ENCODE data around the gene HIVEP1. TPM values are rescaled to one million over a fixed set of nuclear protein-coding genes. Genes with fewer than 3 reads are reported as not detected.
A peak's percentile ranks its signal among the peaks of the same experiment; 100 is the strongest.

Gene HIVEP1
- total and polyA plus RNA-seq, 5 donors: 5.1 to 16.9 (median 14.4) TPM

GRCh38 chr6:12033770-12034169, 21.7 kb downstream of the HIVEP1 start:
- intact Hi-C loops (cut with DNase I): no loop called here
- Histone ChIP-seq H3K9me3 (ENCODE audit: control insufficient read depth, low read length) (no peaks in the 10 kb centered on the region), H3K4me3 (ENCODE audit: low read length) (no peak overlapping the region), H3K27ac (ENCODE audit: low read length) (no peak overlapping the region), H3K27me3 (ENCODE audit: control insufficient read depth, insufficient read depth) (no peaks in the 10 kb centered on the region), H3K4me1 (ENCODE audit: control insufficient read depth, insufficient read depth, low read length) (peaks cover 5% of the 10 kb centered on the region)
- ATAC-seq (peak in 1 of 2 donors; percentile 43), DNase-seq (no peak)
- 34% methylated on average over 4 of the region's 4 CpGs for WGBS

- intact Hi-C loops (cut with DNase I): no loop called here
- ATAC-seq: no peak
- Histone ChIP-seq H3K4me3 (ENCODE audit: low read length) (no peak overlapping the region), H3K27ac (ENCODE audit: low read length) (no peak overlapping the region), H3K4me1 (ENCODE audit: control insufficient read depth, insufficient read depth, low read length) (peaks cover 5% of the 10 kb centered on the region), H3K27me3 (ENCODE audit: control insufficient read depth, insufficient read depth) (no peaks in the 10 kb centered on the region), H3K9me3 (ENCODE audit: control insufficient read depth, low read length) (no peaks in the 10 kb centered on the region)
- 54% methylated on average over 3 of the region's 3 CpGs for WGBS
- no peak for DNase-seq
Observed at GRCh38 chr6:12034349-12034748, 22.2 kb downstream of the HIVEP1 start.

GRCh38 chr6:12034837-12035236, 22.7 kb downstream of the HIVEP1 start:
- DNase-seq (no peak), ATAC-seq (no peak)
- WGBS: 67% methylated on average over 5 of the region's 5 CpGs

GRCh38 chr6:12036766-12037165, 24.7 kb downstream of the HIVEP1 start:
- intact Hi-C loops (cut with DNase I): no loop called here
- H3K4me3 ChIP-seq (ENCODE audit: low read length): no peak overlapping the region
- H3K27me3 ChIP-seq (ENCODE audit: control insufficient read depth, insufficient read depth): no peaks in the 10 kb centered on the region
- no peaks in the 10 kb centered on the region for H3K9me3 ChIP-seq (ENCODE audit: control insufficient read depth, low read length)
- H3K4me1 ChIP-seq (ENCODE audit: control insufficient read depth, insufficient read depth, low read length): peaks cover 5% of the 10 kb centered on the region
- no peak for ATAC-seq
- no peak overlapping the region for H3K27ac ChIP-seq (ENCODE audit: low read length)
- 90% methylated on average over 8 of the region's 8 CpGs for WGBS
- no peak for DNase-seq

More at GRCh38 chr6:12034837-12035236, 22.7 kb downstream of the HIVEP1 start:
- H3K9me3 ChIP-seq (ENCODE audit: control insufficient read depth, low read length): no peaks in the 10 kb centered on the region
- intact Hi-C loops (cut with DNase I): no loop called here
- no peaks in the 10 kb centered on the region for H3K27me3 ChIP-seq (ENCODE audit: control insufficient read depth, insufficient read depth)
- H3K4me1 ChIP-seq (ENCODE audit: control insufficient read depth, insufficient read depth, low read length): peaks cover 5% of the 10 kb centered on the region
- H3K27ac ChIP-seq (ENCODE audit: low read length): no peak overlapping the region
- H3K4me3 ChIP-seq (ENCODE audit: low read length): no peak overlapping the region

- H3K27me3 ChIP-seq (ENCODE audit: control insufficient read depth, insufficient read depth): no peaks in the 10 kb centered on the region
- WGBS: 69% methylated on average over 6 of the region's 6 CpGs
- H3K4me3 ChIP-seq (ENCODE audit: low read length): no peak overlapping the region
- intact Hi-C loops (cut with DNase I): no loop called here
- DNase-seq: no peak
- no peak overlapping the region for H3K27ac ChIP-seq (ENCODE audit: low read length)
- ATAC-seq: no peak
- peaks cover 5% of the 10 kb centered on the region for H3K4me1 ChIP-seq (ENCODE audit: control insufficient read depth, insufficient read depth, low read length)
- no peaks in the 10 kb centered on the region for H3K9me3 ChIP-seq (ENCODE audit: control insufficient read depth, low read length)
Observed at GRCh38 chr6:12037798-12038197, 25.7 kb downstream of the HIVEP1 start.

- DNase-seq: no peak
- ATAC-seq: no peak
- no peak overlapping the region for H3K4me3 ChIP-seq (ENCODE audit: low read length)
- no peaks in the 10 kb centered on the region for H3K9me3 ChIP-seq (ENCODE audit: control insufficient read depth, low read length)
- peaks cover 3% of the 10 kb centered on the region for H3K4me1 ChIP-seq (ENCODE audit: control insufficient read depth, insufficient read depth, low read length)
- intact Hi-C loops (cut with DNase I): no loop called here
- no peaks in the 10 kb centered on the region for H3K27me3 ChIP-seq (ENCODE audit: control insufficient read depth, insufficient read depth)
- H3K27ac ChIP-seq (ENCODE audit: low read length): no peak overlapping the region
- WGBS: 83% methylated on average over 12 of the region's 12 CpGs
Observed at GRCh38 chr6:12039540-12040459, 27.7 kb downstream of the HIVEP1 start.

- no peak for ATAC-seq
- Histone ChIP-seq H3K4me1 (ENCODE audit: control insufficient read depth, insufficient read depth, low read length) (peaks cover 8% of the 10 kb centered on the region), H3K9me3 (ENCODE audit: control insufficient read depth, low read length) (no peaks in the 10 kb centered on the region), H3K27ac (ENCODE audit: low read length) (no peak overlapping the region), H3K4me3 (ENCODE audit: low read length) (no peak overlapping the region), H3K27me3 (ENCODE audit: control insufficient read depth, insufficient read depth) (no peaks in the 10 kb centered on the region)
- 87% methylated on average over 9 of the region's 9 CpGs for WGBS
- DNase-seq: no peak
- intact Hi-C loops (cut with DNase I): no loop called here
Observed at GRCh38 chr6:12047304-12047703, 35.2 kb downstream of the HIVEP1 start.

GRCh38 chr6:12047792-12048432, 35.8 kb downstream of the HIVEP1 start:
- Histone ChIP-seq H3K4me1 (ENCODE audit: control insufficient read depth, insufficient read depth, low read length) (peaks cover 8% of the 10 kb centered on the region), H3K4me3 (ENCODE audit: low read length) (no peak overlapping the region), H3K27ac (ENCODE audit: low read length) (no peak overlapping the region), H3K9me3 (ENCODE audit: control insufficient read depth, low read length) (no peaks in the 10 kb centered on the region), H3K27me3 (ENCODE audit: control insufficient read depth, insufficient read depth) (no peaks in the 10 kb centered on the region)
- ATAC-seq (no peak), DNase-seq (no peak)
- 87% methylated on average over 10 of the region's 10 CpGs for WGBS
- intact Hi-C loops (cut with DNase I): no loop called here

- Histone ChIP-seq H3K4me1 (ENCODE audit: control insufficient read depth, insufficient read depth, low read length) (peaks cover 8% of the 10 kb centered on the region), H3K9me3 (ENCODE audit: control insufficient read depth, low read length) (no peaks in the 10 kb centered on the region), H3K27me3 (ENCODE audit: control insufficient read depth, insufficient read depth) (no peaks in the 10 kb centered on the region), H3K4me3 (ENCODE audit: low read length) (no peak overlapping the region), H3K27ac (ENCODE audit: low read length) (no peak overlapping the region)
- ATAC-seq (no peak), DNase-seq (no peak)
- intact Hi-C loops (cut with DNase I): no loop called here
- WGBS: 75% methylated on average over 2 of the region's 2 CpGs
Observed at GRCh38 chr6:12048609-12049008, 36.5 kb downstream of the HIVEP1 start.

- Histone ChIP-seq H3K9me3 (ENCODE audit: control insufficient read depth, low read length) (no peaks in the 10 kb centered on the region), H3K4me1 (ENCODE audit: control insufficient read depth, insufficient read depth, low read length) (peaks cover 8% of the 10 kb centered on the region), H3K27ac (ENCODE audit: low read length) (peak overlapping the region; percentile 31), H3K4me3 (ENCODE audit: low read length) (no peak overlapping the region), H3K27me3 (ENCODE audit: control insufficient read depth, insufficient read depth) (no peaks in the 10 kb centered on the region)
- intact Hi-C loops (cut with DNase I): no loop called here
- peak in 1 of 2 donors; percentile 25 for ATAC-seq
- no peak for DNase-seq
- 88% methylated on average over 7 of the region's 7 CpGs for WGBS
Observed at GRCh38 chr6:12049165-12049564, 37.1 kb downstream of the HIVEP1 start.

GRCh38 chr6:12051861-12052368, 39.8 kb downstream of the HIVEP1 start:
- H3K27ac ChIP-seq (ENCODE audit: low read length): no peak overlapping the region
- no peaks in the 10 kb centered on the region for H3K9me3 ChIP-seq (ENCODE audit: control insufficient read depth, low read length)
- WGBS: 82% methylated on average over 4 of the region's 4 CpGs
- no peak overlapping the region for H3K4me3 ChIP-seq (ENCODE audit: low read length)
- DNase-seq: no peak
- peaks cover 2% of the 10 kb centered on the region for H3K4me1 ChIP-seq (ENCODE audit: control insufficient read depth, insufficient read depth, low read length)
- H3K27me3 ChIP-seq (ENCODE audit: control insufficient read depth, insufficient read depth): no peaks in the 10 kb centered on the region
- no peak for ATAC-seq
- intact Hi-C loops (cut with DNase I): no loop called here

All from right cardiac atrium (tissue), 5 donors.